ENCODE results near the gene AMOT.
A peak's percentile ranks its signal among the peaks of the same experiment; 100 is the strongest.

The AMOT gene

DNA sequence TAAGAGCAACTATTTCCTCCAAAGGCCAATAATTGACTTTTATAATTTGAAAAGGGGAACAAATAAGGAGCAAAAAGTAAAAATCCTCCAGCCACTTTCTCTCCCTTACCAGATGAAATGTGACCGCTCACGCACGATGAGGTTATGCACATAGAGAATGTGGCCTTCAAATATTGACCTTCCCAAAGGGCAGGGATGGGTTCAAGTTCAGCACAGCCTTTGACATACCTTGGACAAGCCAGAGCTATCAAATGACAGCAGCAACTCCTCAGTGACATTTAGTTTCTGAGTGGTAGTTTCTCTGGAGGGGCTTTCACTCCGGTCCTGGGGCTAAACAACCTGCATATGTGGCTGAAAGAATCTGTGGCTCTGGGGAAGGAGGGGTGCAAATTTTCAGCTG lies 50.7 kb downstream of the AMOT start:
- no peak for DNase-seq

DNA sequence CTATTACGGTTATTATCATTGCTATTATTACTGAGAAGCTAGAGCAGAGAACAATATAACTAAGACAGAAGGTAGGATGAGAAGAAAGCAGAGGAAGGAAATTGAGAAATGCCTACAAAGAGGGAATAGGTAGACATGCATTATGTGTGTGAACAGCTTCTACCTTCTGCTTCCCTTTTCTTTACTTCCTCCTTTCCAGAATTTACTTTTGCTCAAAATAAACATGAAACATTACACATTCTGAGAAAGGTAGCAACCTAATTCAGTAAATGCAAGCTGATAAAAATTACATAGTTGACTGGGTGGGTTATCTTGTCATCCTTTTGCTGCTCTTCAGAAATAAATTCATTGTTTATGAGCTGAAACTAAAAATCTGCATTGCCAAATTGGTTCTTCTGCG lies 54.6 kb downstream of the AMOT start:
- DNase-seq = no peak

DNA sequence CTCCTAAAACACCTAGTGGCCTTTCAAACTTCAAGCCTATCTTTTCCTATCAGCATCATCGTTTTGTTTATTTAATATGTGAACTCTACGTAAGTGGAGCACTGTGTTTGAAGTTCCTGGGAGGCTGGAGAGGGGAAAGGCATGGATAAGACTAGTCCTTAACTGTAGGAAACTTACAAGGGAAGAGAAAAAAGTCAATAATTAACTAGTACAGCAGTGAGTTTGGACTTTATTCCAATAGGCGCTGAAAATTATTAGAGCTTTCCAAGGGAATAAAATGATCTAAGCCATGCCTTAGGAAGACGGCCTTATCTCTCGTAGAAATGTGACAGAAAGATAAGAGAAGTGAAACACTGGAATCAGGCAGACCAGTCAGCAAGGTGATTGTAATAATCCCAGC lies 55.3 kb downstream of the AMOT start:
- no peak for DNase-seq

- DNase-seq = no peak
Measured at GRCh38 chrX:112784692-112785091, 55.9 kb downstream of the AMOT start.

DNA sequence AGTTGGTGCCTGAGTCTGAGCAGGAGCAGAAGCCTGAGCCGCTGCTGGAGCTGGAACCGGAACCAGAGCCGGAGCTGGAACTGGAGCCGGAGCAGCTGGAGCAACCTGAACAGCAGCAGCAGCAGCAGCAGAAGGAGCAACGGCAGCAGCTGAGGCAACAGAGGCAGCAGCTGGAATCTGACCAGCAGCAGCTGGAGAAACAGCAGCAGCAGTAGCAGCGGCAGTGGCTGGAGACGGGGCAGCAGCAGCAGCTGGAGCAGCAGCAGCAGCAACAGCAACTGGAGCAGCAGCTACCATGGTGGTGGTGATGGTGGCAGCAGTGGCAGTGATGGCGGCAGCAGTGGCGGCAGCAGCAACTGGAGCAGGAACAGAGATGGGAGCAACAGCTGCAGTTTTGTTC lies 61.5 kb downstream of the AMOT start:
- no peak for DNase-seq

DNA sequence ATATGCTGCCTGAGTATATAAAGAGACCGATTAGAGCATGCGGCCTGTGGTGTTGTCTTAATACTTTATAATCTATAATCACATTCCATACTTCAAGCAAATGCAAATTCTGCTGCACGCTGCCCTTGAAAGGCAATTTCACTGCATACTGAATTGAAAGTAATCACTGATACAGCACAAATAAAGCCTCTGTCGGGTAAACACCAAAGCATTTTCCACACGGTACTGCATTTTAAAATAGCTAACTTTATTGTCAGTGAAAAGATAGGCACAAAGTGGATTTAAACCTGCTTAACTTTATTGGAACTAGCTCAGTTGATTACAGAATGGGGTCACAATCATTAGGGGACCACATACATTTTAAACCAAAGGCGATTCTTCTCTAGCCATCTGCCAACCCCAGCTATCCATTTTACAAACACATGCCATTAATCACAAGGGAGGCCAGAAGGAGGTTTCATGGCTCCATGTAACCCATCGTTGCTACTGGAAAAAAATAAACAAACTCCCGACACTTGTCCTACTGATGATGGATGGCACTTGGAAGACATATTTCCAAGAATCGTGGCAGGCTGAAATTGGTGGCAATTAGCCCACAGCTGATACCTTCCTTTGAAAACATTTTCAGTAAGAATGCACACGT lies 65.9 kb downstream of the AMOT start:
- DNase-seq = no peak

GRCh38 chrX:112774142-112774541 lies 66.5 kb downstream of the AMOT start:
- DNase-seq = no peak

DNA sequence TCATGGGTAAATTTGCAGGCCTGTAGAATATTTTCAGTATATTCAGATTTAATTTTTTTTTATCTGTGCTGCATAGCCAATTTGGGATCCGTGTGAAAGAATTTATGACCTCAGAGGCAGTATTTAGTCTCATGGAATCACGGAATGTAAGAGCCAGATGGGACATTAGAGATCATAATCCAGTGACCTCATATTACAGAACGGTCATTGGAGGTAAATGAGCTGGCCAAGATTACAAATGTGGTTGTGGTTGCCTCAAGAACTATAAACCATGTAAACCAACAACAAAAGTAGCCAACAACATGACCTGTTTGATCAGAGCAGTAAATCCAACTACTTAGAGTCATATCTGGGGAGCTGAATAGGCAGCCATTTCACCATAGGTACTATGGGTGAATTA lies 71.6 kb downstream of the AMOT start:
- no peak for DNase-seq

- no peak for DNase-seq
Measured at GRCh38 chrX:112768563-112768962, 72.1 kb downstream of the AMOT start.

DNA sequence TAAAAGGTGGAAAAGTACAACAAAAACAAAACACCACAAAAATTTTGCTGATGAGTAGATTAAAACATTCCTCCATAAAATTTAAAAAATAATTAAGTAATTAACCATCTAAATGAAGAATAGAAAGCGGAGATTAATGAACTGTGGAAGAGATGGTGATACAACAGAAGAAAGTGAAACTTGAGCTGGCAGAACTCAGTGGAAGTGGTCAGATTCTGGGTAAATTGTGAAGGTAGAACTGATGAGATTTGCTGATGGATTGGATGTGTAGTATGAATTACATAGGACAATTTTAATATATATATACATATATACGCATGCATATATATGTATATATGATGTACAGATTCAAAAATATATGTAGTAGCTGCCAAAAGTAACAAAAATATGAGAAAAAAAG lies 73.9 kb downstream of the AMOT start:
- DNase-seq = no peak

GRCh38 chrX:112761242-112762207 lies 79.1 kb downstream of the AMOT start:
- DNase-seq = no peak

- DNase-seq = no peak
Measured at GRCh38 chrX:112760697-112761096, 79.9 kb downstream of the AMOT start.

- DNase-seq = no peak
Measured at GRCh38 chrX:112759966-112760365, 80.7 kb downstream of the AMOT start.

DNA sequence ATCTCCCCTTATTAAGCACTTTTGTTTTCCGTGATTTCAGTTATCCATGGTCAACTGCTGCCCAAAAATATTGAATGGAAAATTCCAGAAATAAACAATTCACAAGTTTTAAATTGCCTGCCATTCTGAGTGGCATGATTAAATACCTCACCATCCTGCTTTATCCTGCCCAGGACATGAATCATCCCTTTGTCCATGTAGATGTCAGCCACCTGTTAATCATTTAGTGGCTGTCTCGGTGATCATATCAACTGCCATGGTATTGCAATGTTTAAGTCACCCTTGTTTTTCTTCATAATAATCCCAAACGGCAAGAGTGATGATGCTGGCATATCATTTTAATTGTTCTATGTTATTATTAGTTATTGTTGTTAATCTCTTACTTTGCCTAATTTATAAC lies 81.1 kb downstream of the AMOT start:
- no peak for DNase-seq

GRCh38 chrX:112757946-112758345 lies 82.7 kb downstream of the AMOT start:
- no peak for DNase-seq

DNA sequence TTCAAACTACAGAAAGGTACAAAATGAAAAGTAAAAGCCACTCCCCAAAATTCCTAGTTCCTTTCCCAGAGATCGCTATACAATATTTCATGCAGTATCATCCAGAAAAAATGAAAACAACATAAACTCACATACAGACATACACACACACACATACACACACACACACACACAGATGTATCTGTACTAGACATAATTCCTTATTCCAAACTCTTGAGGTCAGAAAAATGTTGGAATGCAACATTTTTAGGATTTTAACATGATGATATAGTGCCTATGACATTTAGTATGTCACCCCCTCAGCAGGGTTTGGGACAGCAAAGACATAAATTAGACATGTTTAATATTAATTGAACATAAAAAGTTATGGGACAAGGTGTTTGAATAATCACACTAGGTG lies 87.5 kb downstream of the AMOT start:
- DNase-seq = no peak

GRCh38 chrX:112751076-112751475 lies 89.6 kb downstream of the AMOT start:
- DNase-seq = no peak

- DNase-seq = no peak
Measured at GRCh38 chrX:112746812-112747595, 93.6 kb downstream of the AMOT start.

GRCh38 chrX:112738347-112739033 lies 102.1 kb downstream of the AMOT start:
- DNase-seq = no peak

GRCh38 chrX:112736310-112736709 lies 104.3 kb downstream of the AMOT start:
- DNase-seq = no peak

GRCh38 chrX:112735147-112735546 lies 105.5 kb downstream of the AMOT start:
- DNase-seq = no peak

DNA sequence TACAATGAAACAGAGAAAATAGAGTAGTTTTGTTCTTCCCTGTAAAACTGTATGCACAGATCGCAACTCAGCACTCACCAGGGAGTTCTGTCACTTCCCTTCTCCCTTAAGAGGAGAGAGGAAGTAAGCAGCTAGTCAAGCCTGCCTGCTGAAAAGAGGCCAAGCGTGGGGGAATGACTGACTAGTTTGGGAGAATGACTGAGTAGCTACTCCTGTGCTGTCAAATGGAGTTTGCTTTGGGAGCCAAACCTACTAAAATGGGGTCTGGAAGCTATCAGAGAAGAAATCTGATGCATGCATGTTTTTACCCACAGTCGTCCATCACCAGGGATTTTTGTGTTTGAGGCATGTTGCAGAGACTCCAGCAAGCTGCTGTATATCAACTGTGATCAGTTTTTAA lies 106.3 kb downstream of the AMOT start:
- DNase-seq = peak; percentile 41

GRCh38 chrX:112731793-112732192 lies 108.8 kb downstream of the AMOT start:
- no peak for DNase-seq
